ENCODE results near the gene ZNF335.

Gene ZNF335, protein sequence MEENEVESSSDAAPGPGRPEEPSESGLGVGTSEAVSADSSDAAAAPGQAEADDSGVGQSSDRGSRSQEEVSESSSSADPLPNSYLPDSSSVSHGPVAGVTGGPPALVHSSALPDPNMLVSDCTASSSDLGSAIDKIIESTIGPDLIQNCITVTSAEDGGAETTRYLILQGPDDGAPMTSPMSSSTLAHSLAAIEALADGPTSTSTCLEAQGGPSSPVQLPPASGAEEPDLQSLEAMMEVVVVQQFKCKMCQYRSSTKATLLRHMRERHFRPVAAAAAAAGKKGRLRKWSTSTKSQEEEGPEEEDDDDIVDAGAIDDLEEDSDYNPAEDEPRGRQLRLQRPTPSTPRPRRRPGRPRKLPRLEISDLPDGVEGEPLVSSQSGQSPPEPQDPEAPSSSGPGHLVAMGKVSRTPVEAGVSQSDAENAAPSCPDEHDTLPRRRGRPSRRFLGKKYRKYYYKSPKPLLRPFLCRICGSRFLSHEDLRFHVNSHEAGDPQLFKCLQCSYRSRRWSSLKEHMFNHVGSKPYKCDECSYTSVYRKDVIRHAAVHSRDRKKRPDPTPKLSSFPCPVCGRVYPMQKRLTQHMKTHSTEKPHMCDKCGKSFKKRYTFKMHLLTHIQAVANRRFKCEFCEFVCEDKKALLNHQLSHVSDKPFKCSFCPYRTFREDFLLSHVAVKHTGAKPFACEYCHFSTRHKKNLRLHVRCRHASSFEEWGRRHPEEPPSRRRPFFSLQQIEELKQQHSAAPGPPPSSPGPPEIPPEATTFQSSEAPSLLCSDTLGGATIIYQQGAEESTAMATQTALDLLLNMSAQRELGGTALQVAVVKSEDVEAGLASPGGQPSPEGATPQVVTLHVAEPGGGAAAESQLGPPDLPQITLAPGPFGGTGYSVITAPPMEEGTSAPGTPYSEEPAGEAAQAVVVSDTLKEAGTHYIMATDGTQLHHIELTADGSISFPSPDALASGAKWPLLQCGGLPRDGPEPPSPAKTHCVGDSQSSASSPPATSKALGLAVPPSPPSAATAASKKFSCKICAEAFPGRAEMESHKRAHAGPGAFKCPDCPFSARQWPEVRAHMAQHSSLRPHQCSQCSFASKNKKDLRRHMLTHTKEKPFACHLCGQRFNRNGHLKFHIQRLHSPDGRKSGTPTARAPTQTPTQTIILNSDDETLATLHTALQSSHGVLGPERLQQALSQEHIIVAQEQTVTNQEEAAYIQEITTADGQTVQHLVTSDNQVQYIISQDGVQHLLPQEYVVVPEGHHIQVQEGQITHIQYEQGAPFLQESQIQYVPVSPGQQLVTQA (N-terminal part only)

DNA sequence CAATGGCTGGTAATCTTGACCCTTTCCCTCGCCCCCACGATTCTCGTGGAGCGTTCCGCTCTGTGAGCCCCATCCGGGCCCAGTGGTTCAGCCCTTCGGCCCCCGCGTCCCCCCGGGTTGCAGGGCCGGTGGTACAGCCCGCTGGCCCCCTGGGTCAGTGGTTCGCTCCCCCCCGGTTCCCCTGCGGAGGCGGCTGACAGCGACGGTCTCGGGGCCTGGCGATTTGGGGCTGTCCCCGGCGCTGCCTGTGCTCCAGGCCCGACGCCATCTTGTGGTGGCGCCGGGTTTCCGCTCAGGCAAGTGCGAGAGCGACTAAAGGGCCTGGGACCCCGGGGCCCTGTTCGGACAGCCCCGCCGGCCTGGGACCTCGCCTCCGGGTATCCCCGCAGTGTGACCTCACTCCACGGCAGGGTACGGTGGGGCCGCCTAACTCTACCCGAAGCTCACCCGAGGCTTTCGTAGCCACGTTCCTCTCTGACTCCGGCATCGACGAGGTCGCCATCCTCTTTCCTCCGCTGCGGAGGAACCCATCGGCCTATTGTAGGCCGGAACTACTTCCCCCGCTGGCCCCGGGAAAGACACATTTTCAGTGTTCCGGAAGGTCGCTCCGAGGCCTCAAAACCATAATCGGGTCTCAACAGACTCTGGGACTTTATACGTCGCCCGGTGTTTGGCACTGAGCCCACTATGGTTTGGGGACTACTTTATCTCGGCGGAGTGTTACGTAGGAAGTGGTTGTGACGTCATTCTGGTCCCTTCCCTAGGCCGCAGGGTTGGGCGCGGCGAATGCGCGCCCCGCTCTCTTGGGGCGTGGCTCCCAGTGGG lies at the start of gene ZNF335:
ZNF335 (minus strand) TSS at position 529 of the 825 bp plus-strand sequence. CDS start 793 bp downstream, outside the sequence.
- peak; percentile 91 to 92 for DNase-seq (ENCODE audit: low read depth in 2 of 2)

DNA sequence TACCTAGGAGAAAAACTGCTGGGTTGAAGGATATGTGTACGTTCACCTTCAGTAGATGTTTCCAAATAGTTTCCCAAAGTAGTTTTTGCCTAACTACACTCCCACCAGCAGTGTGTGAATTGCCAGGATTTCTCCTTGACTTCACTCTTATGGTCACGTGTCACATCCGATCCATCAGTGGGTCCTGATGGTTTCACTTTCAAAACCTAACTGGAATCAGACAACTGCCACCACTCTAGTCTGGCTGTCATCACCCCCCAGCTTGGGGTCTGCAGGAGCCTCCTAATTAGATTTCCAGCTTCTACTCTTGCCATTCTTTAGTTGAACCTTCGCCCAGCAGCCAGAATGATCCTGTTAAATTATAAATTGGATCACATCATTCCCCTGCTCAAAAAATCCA lies 48.6 kb upstream of the ZNF335 start:
- no peak for DNase-seq (ENCODE audit: low read depth in 2 of 2)

DNA sequence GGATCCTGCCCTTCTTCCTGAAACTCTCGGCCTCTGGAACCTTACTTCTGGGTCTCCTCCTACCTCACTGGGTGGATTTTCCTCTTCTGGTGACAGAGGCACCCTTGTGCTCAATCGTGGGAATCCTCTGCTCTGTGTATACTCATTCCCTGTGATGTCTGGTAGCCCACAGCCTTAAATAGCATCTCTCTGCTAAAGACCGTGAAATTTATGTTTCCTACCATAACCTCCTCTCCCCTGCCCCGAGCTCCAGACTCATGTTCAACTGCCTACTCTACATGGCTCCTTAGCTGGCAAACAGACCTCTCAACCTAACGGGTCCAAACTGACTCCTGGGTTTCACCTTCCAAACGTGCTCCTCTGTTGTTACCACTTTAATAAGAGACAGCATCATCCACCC lies 46.6 kb upstream of the ZNF335 start:
- DNase-seq (ENCODE audit: low read depth in 2 of 2) = no peak

DNA sequence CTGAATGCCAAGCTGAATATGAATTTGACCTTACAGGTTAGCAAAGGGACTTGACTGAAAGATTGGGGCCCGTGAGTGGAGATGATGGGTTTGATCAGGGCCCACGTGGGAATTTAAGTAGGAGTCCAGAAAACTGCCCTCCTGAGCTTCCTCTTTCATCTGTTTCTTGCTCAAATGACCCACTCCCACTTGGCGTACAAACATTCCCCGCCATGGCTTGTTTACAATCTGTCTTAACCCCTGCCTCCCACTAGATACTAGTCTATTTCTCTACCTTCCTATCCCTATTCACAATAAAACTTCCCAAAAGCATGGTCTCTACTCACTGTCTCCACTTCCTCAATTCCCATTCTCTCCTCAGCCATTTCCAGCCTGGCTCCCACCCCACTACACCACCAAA lies 46.1 kb upstream of the ZNF335 start:
- no peak for DNase-seq (ENCODE audit: low read depth in 2 of 2)

DNA sequence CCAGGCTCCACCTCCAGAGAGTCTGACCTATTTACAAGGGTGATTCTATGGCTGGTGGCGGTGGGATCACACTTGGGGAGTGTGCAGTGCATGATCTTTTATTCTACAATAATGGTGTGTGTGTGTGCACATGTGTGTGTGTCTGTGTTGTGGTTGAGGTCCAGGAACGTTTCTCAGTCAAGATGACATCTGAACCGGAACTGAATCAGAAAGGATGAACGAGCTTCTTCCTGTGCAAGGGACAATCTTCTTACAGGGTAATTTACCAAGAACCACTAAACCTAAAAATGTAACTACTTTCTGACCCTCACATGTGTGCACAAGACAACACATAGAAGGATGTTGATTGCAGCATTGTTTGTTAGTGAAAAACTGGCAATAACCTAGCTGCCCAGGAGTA lies 45.3 kb upstream of the ZNF335 start:
- no peak for DNase-seq (ENCODE audit: low read depth in 2 of 2)

DNA sequence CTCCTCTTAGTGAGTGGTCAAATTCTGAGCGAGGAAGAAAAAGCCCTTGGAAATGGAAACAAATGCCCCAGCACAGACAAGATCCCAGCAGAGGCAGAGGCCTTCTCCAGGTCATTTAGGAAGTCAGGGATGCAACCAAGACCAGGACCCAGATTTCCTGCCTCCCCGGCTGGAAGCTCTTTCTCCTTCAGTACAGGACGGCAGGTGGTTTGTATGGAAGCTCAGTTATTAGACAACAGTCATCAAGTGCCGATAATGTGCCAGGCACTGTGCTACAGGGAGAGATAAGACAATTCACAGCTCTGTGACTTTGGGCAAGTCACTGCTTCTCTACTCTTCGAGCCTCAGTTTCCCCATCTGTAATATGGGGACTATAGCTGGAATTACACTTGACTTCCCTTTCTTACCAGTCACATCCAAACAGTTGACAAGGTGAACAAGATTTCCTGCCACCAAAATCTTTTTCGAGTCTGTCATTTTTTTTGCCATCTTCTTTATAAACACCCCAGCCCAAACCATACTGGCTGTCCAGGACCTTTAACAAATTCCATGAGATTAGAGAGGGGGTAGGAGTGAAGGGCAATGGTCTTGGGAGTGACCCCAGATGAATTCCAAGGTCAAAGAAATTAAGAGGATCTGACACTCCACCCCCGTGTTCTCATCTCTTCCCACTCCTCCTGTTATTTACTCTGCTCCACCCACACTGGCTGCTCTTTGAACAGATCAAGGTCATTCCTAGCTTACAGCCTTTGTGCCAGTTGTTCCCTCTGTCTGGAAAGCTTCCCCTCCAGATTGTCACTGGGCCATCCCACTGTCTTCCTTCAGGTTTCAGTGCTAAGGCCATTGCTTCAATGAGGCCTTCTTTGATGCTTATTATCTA lies 42.8 kb upstream of the ZNF335 start:
- DNase-seq (ENCODE audit: low read depth in 2 of 2) = no peak

DNA sequence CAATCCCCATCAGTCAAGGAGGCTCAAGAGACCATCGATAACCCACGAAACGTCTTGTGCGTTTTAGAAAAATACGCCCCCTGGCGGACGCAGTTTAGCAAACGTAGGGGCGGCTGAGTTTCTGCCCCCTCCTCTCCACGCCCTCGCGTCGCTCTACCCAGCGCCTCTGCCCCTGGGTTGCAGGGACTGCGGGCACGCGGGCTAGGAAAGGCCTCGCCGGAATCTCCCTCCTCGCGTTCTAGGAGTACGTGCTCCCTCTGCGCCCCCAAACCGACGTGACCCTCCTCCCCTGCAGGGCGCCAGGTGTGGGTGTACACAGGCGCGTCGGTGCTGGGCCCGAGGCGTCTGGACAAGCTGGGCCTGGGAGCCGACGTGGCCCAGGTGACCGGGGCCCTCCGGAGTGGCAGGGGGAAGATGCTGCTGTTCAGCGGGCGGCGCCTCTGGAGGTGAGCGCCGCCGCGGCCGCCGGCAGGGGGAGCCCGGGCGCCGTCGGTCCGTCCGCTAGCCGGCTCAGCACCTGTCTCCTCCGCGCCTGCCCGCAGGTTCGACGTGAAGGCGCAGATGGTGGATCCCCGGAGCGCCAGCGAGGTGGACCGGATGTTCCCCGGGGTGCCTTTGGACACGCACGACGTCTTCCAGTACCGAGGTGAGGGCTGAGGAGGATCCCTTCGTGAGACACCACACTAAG lies 42.0 kb upstream of the ZNF335 start:
- DNase-seq (ENCODE audit: low read depth in 2 of 2) = peak; percentile 57 to 64

DNA sequence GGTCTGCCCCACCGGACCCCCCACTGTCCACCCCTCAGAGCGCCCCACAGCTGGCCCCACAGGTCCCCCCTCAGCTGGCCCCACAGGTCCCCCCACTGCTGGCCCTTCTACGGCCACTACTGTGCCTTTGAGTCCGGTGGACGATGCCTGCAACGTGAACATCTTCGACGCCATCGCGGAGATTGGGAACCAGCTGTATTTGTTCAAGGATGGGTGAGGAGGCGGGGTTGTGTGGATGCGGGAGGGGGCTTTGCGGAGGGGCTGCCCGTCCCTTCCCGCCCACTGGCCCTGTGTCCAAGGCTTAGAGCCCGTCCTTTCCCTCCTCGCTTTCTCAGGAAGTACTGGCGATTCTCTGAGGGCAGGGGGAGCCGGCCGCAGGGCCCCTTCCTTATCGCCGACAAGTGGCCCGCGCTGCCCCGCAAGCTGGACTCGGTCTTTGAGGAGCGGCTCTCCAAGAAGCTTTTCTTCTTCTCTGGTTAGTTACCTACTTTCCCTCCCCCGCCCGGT lies 41.4 kb upstream of the ZNF335 start:
- no peak for DNase-seq (ENCODE audit: low read depth in 2 of 2)

DNA sequence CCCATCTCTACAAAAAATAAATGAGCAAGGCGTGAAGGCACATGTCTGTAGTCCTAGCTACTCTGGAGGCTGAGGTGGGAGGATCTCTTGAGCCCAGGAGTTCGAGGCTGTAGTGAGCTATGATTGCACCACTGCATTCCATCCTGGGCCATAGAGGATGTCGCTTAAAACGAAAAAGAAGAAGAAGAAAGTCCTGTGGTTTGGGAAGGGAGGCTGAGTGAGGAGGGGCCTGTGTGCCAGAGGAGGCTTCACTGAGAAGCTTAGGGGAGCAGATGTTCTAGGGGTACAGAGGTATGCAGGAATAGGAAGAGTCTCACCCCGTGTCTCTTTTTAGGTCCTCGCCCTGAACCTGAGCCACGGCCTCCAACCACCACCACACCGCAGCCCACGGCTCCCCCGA lies 40.9 kb upstream of the ZNF335 start:
- DNase-seq (ENCODE audit: low read depth in 2 of 2) = no peak

DNA sequence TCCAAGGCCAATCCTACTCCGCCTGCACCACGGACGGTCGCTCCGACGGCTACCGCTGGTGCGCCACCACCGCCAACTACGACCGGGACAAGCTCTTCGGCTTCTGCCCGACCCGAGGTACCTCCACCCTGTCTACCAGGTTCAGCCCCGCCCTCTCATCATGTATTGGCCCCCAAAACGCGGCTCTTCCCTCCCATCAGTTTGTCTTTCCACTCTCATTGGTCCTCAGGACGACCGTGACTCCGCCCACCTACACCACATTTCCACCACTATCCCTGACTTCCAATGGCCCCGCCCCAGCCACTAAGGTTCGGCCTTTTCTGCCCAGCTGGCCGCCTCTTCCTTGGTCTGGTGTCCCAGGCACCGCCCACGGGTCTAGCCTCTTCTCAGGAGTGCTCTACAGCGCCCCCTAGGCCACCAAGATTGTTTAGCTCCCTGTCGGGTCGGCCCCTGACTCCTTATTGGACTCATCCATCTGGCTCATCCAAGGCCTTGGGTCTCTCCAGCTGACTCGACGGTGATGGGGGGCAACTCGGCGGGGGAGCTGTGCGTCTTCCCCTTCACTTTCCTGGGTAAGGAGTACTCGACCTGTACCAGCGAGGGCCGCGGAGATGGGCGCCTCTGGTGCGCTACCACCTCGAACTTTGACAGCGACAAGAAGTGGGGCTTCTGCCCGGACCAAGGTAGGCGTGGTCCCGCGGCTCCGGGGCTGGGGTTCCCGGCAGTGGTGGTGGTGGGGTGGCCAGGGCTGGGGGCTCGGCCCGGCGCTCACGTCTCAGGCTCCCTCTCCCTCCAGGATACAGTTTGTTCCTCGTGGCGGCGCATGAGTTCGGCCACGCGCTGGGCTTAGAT lies 39.9 kb upstream of the ZNF335 start:
- DNase-seq (ENCODE audit: low read depth in 2 of 2) = peak in 1 of 2 donors; percentile 42

DNA sequence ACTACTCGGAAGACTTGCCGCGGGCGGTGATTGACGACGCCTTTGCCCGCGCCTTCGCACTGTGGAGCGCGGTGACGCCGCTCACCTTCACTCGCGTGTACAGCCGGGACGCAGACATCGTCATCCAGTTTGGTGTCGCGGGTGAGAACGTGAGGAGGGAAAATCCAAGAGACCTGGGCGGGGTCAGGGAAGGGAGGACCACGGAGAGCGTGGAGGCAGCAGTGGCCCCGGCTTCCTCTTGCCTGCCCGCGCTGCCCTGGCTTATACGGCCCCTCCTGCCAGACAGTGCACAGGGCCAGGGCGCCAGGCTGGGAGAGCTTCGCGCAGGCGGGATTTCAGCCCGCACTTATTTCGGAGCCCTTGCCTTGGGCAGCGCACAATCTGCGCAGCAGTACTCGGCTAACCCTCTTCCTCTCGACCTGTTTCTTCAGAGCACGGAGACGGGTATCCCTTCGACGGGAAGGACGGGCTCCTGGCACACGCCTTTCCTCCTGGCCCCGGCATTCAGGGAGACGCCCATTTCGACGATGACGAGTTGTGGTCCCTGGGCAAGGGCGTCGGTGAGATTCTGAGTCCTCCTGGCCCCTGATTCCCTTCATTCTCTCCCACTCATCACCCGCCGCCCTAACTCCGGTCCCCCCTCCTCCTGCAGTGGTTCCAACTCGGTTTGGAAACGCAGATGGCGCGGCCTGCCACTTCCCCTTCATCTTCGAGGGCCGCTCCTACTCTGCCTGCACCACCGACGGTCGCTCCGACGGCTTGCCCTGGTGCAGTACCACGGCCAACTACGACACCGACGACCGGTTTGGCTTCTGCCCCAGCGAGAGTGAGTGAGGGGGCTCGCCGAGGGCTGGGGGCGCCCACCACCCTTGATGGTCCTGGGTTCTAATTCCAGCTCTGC lies 38.7 kb upstream of the ZNF335 start:
- peak in 1 of 2 donors; percentile 30 for DNase-seq (ENCODE audit: low read depth in 2 of 2)

DNA sequence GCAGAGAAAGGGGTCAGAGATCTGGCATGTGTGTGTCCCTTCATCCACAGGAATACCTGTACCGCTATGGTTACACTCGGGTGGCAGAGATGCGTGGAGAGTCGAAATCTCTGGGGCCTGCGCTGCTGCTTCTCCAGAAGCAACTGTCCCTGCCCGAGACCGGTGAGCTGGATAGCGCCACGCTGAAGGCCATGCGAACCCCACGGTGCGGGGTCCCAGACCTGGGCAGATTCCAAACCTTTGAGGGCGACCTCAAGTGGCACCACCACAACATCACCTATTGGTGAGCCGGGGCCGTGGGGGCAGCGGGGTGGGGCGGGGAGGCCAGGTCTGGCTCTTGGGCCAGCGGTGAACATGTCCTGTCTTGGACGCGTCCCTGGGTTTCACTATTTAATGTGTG lies 37.8 kb upstream of the ZNF335 start:
- no peak for DNase-seq (ENCODE audit: low read depth in 2 of 2)

DNA sequence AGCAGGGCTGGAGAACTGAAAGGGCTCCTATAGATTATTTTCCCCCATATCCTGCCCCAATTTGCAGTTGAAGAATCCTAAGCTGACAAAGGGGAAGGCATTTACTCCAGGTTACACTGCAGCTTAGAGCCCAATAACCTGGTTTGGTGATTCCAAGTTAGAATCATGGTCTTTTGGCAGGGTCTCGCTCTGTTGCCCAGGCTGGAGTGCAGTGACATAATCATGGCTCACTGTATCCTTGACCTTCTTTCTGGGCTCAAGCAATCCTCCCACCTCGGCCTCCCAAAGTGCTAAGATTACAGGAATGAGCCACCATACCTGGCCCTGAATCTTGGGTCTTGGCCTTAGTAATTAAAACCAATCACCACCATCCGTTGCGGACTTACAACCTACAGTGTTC lies 35.7 kb upstream of the ZNF335 start:
- no peak for DNase-seq (ENCODE audit: low read depth in 2 of 2)

DNA sequence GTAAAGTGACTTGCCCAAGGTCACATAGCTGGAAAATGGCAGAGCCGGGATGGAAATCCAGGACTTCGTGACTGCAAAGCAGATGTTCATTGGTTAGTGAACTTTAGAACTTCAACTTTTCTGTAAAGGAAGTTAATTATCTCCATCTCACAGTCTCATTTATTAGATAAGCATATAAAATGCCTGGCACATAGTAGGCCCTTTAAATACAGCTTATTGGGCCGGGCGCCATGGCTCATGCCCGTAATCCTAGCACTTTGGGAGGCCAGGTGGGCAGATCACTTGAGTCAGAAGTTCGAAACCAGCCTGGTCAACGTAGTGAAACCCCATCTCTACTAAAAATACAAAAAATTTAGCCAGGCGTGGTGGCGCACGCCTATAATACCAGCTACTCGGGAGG lies 35.0 kb upstream of the ZNF335 start:
- no peak for DNase-seq (ENCODE audit: low read depth in 2 of 2)

DNA sequence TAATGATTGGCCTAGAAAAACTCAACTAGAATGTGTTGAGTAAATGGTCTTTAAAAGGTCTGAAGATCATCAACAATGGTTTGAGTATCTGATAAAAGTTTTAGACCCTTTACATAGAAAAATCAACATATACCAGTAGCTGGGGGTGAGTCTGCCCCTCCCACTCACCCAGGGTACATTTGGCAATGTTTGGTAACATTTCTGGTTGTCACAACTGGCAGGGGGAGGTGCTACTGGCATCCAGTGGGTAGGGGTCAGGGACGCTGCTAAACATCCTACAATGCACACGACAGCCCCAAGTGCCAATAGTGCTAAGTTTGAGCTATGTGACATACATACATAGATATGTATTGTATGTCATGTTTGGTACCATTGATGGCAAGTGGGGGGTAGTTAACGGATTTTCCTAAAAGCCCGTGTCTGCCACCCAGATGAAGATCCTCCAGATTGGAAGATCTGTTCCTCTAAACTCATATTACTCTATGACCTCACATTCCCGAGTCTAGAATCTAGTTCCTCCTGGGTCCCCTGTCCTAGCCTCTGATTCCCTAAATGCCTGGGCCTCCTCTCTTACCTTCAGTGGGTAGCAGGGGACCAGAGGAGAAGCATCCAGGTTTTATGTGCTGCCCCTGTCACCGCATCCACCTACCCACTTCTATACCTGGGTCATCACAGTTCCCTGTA lies 34.2 kb upstream of the ZNF335 start:
- DNase-seq (ENCODE audit: low read depth in 2 of 2) = no peak

DNA sequence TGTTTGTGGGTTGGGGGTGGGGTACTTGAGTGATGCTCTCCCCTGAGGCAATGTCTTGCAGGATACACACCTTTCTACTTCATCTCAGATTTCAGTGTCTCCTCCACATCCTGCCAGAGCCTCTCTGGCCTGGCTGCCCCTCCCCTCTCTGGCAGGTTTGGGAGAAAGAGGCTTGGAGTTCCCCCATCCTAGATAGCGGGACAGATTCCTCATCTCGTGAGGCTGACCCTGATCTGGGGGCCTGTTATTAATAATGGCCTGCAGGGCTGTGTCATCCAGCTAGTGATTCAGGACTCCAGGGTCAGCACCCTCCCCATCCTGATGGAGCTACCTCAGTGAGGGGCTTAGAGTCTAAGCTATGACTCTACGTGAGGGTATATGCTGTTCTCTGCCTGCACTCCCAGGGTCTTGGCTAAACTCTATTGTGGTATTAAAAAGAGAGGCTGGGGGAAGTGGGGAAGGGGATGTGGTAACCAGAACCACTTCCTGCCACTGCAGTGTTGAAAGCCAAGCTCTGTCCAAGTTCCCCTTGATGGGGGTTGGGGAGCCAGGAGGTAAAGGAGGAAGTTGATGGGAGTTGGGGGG lies 33.0 kb upstream of the ZNF335 start:
- no peak for DNase-seq (ENCODE audit: low read depth in 2 of 2)
